GM19452 (cell line): Measurements from ENCODE around the gene EPOP.

Experiments used
- ATAC-seq: cut with Tn5 transposase; IDR thresholded peaks from one replicate; pipeline ENCODE4 v1.9.1; 2021; ENCODE audit not compliant: unreplicated experiment

Gene EPOP

GRCh38 chr17:38705803-38706504 lies 31.2 kb upstream of the EPOP start:
- ATAC-seq, result no peak

DNA sequence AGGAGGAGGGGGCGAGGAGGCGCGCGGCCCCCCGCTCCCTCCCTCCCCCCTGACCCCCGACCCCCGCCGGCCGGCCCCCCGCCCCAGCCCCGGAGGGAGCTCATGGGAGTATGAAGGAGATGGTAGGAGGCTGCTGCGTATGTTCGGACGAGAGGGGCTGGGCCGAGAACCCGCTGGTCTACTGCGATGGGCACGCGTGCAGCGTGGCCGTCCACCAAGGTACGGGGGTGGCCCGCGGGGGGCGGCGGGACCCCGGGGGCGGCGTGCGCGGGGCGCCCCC lies 30.7 kb upstream of the EPOP start:
- no peak for ATAC-seq

- no peak for ATAC-seq
These were observed 30.1 kb upstream of the EPOP start, which contains the start of gene MLLT6 for GRCh38 chr17:38704606-38705522. Gene MLLT6, plus strand, starts transcription at chr17:38705273. Its CDS starts 360 bp downstream, at chr17:38705633.

GRCh38 chr17:38703742-38704605 lies 29.2 kb upstream of the EPOP start:
- ATAC-seq, result no peak

DNA sequence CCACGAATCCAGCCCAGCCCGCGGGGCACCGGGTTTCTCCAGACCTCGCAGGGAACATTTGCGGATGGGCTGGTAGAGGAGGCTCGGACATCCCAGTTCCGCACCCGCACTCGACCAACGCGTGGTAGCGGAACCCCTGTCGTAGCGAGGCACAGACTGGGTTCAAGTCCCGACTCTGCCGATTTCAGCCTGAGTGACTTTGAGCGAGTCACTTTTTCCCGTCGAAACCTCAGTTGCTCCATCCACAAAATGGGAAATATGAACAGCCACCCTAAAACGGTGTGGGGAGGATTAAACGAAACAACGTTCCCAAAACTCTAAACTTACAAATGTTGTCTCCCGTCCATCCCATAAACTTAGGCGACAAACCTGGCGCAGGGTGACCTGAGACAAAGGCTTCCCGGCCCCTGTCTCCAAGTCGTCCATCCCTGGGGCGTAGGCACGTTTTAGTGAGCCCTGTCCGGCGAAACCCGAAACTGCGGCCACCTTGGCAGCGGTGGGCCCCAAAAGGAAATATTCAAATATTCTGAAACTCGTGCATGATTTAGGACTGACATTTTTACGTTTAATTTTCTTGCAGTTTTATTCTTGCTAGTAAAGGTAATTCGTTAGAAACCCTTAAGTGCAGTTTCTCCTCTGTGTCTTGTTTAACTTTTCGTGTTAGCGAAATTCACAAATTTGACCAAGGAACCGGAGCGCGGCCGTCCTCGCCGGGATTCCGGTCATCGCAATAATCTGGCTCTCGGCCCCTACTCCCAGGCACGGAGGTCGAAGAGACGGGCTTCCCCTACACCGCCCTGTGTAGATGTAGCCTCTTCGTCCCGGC lies 28.4 kb upstream of the EPOP start:
- no peak for ATAC-seq

DNA sequence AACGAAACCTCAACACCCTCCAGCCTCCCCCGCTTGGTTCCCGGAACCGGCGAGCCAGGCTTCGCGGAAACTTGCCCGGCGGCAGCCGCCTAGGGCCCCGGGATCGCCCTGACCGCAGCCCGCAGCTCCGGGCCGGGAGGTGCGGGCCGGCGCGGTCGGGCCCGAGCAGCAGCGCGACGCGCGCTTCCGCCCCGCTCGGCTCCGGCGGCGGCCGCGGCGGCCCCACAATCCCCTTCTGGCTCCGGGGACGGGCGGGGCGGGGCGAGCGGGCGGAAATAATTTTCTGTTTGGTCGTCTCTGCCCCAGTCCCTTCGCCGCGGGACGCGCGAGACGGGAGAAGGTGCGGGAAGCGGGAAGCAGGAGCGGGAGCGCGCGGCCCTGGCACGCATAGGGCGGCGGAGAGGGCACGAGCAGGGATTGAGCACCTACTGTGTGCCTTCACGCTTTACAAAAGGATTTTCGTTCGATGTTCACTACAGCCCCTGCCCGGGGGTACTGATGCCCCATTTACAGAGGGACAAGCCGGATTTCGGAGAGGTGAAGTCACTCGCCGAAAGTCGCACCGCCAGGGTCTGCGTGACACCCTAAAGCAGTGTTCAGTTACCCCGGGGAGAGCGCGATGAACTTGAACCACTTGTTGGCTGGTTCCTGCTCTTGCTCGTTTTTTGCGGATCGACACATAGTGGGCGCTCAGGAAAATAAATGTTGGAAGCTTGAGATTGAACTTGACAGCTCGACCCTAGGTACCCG lies 27.6 kb upstream of the EPOP start:
- ATAC-seq, result peak; percentile 29

- peak; percentile 25 for ATAC-seq
These were observed 26.9 kb upstream of the EPOP start for GRCh38 chr17:38701504-38702165.

GRCh38 chr17:38698760-38699159 lies 24.0 kb upstream of the EPOP start:
- ATAC-seq, result no peak

DNA sequence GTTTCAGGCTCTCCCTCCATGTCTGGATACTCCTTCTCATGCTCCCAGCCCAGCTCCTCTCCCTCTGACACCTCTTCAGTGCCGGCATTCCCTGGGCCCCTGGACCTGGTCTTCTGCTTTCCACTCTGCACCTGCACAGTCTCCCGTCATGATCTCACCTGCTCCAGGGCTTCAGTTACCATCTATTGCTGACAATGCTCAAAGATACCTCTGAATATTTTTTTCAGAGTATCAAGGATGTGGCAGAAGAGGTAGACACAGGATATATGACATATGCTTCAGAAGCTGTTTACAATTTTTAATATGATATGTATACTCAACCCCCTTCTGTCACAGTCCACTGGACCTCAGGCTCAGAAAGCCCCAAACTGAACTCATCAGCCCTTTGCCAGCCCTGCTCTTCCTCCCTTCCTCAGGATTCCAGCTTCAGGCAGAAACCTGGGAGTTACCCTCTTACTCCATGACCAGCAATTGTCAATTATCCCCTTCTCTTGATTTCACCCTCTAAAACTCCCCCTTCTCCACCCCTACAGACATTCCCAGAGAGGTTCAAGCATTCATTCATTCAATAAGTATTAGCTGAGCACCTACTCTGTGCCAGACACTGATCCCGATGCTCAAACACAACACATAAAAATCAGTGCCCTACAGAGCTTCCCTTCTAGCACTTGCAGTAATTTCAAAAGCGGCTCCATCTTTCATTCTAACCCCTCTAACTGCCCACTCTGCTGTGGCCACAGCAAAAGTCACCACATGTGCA lies 22.5 kb upstream of the EPOP start:
- ATAC-seq, result no peak

GRCh38 chr17:38693700-38694329 lies 19.1 kb upstream of the EPOP start:
- no peak for ATAC-seq

GRCh38 chr17:38691154-38691553 lies 16.4 kb upstream of the EPOP start:
- no peak for ATAC-seq

GRCh38 chr17:38690386-38690785 lies 15.6 kb upstream of the EPOP start:
- no peak for ATAC-seq

DNA sequence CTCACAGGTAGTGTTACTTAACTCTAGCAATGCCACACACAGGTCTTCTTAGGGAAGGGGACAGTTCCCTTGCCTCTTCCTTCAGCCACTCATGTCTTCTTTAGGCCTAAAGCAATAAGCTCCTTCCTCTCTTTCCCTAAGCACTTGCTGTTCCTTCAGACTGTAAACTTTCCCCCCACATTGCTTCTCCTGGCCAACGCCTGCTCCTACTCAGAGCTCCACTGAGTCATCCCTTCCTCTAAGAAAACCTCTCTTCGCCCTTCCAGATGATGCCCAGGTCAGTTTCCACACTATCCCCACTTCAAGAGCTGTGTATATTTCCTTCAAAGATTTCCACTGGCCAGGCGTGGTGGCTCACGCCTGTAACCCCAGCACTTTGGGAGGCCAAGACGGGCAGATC lies 12.5 kb upstream of the EPOP start:
- ATAC-seq, result no peak

DNA sequence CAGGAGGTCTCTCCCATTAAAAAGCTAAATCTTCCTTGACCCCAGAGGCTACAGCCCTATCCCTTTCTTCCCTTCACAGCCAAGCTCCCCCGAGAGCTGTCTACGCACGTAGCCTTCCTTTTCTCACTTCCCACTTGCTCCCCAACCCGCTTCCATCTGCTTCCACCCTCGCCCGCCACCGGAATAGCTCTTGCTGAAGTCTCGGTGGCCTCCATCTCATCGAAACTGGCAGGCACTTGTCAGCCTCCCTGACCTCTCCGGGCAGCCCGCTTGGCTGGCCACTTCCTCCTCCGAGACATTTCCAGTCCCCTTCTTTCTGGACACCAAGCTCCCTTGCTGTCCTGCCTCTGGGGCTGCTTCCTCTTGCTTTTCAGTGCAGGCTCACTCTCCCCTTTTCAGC lies 10.7 kb upstream of the EPOP start:
- ATAC-seq, result no peak

GRCh38 chr17:38681096-38681495 lies 6.3 kb upstream of the EPOP start:
- no peak for ATAC-seq

GRCh38 chr17:38677819-38678218 lies 3.1 kb upstream of the EPOP start:
- ATAC-seq, result no peak

- peak; percentile 43 for ATAC-seq
These were observed 2.1 kb upstream of the EPOP start for GRCh38 chr17:38676706-38677504.
